SU-DHL-6 (cell line): ENCODE data around the gene PITPNB.

ENCODE experiments used
- H2AFZ ChIP-seq: fragments of 200-600 bp; sonication (generic); 2 replicates; pipeline ENCODE4 v1.6.1; 2014; ENCODE audit warnings: low read depth, mild to moderate bottlenecking, moderate library complexity, mixed read lengths, antibody characterized with exemption, low read length; ENCODE audit not compliant: severe bottlenecking
- H3F3A ChIP-seq: fragments of 200-600 bp; shearing (Covaris generic); 2 replicates; pipeline ENCODE4 v1.6.0; 2016; ENCODE audit warnings: antibody characterized with exemption, mild to moderate bottlenecking; ENCODE audit not compliant: insufficient read depth
- H3K27ac ChIP-seq: fragments of 200-600 bp; sonication (generic); 2 replicates; pipeline ENCODE4 v1.5.1; 2016; ENCODE audit warnings: low read depth, mild to moderate bottlenecking, low read length, moderate library complexity, mixed read lengths
- H3K27me3 ChIP-seq: fragments of 200-600 bp; sonication (generic), shearing (Covaris generic); 2 replicates; pipeline ENCODE4 v1.6.0; 2014; ENCODE audit warnings: mild to moderate bottlenecking, low read length
- H3K36me3 ChIP-seq: fragments of 200-600 bp; sonication (generic); 2 replicates; pipeline ENCODE4 v1.6.1; 2014; ENCODE audit warnings: mild to moderate bottlenecking, low read length, mixed read lengths
- H3K4me2 ChIP-seq: fragments of 300-600, 200-600 bp; shearing (Covaris generic), sonication (generic); 2 replicates; pipeline ENCODE4 v1.6.0; 2014; ENCODE audit warnings: low read length, low read depth, mild to moderate bottlenecking; ENCODE audit not compliant: poor library complexity, severe bottlenecking
- H3K4me3 ChIP-seq: fragments of 200-600 bp; sonication (generic); 2 replicates; pipeline ENCODE4 v1.5.1; 2014; ENCODE audit warnings: antibody characterized with exemption, low read length, mild to moderate bottlenecking, mixed read lengths; ENCODE audit not compliant: insufficient read depth, poor library complexity, severe bottlenecking
- H3K79me2 ChIP-seq: fragments of 200-600 bp; sonication (generic); 2 replicates; pipeline ENCODE4 v1.6.1; 2014; ENCODE audit warnings: mild to moderate bottlenecking, low read length, moderate library complexity; ENCODE audit not compliant: insufficient read depth
- H3K9ac ChIP-seq: fragments of 200-600 bp; sonication (generic); 2 replicates; pipeline ENCODE4 v1.7.0; 2014; ENCODE audit warnings: mild to moderate bottlenecking, low read length
- H3K9me2 ChIP-seq: fragments of 200-600 bp; sonication (generic); replicated peaks from 2 replicates; pipeline ENCODE4 v1.6.1; 2014; ENCODE audit warnings: low read length; ENCODE audit not compliant: insufficient read depth
- H3K9me3 ChIP-seq: fragments of 200-600 bp; sonication (generic); 2 replicates; pipeline ENCODE4 v1.6.1; 2014; ENCODE audit warnings: low read length, mixed read lengths; ENCODE audit not compliant: insufficient read depth
- H4K20me1 ChIP-seq: fragments of 200-600 bp; sonication (generic); 2 replicates; pipeline ENCODE4 v1.6.1; 2014; ENCODE audit warnings: low read depth, mild to moderate bottlenecking, antibody characterized with exemption, low read length, moderate library complexity, mixed read lengths
- EZH2phosphoT487 ChIP-seq: fragments of 200-600 bp; sonication (generic), shearing (Covaris generic); conservative IDR thresholded peaks from 2 replicates; pipeline ENCODE4 v1.6.1; 2018; ENCODE audit warnings: mild to moderate bottlenecking, antibody characterized with exemption, low read length, moderate library complexity, mixed read lengths
- TF ChIP-seq, protein P1 (sequence below): fragments of 200-600 bp; sonication (generic); IDR thresholded peaks from one replicate; pipeline ENCODE4 v1.5.1; 2017; ENCODE audit warnings: antibody characterized with exemption, mild to moderate bottlenecking, low read length, moderate library complexity; ENCODE audit not compliant: insufficient read depth, poor library complexity, severe bottlenecking

PITPNB gene

GRCh38 chr22:27892064-27892463 lies 27.0 kb downstream of the PITPNB start:
- Histone ChIP-seq H3K9ac (no peak overlapping the region), H3K27me3 (no peaks in the 10 kb centered on the region), H4K20me1 (no peaks in the 10 kb centered on the region), H2AFZ (no peak overlapping the region), H3K4me2 (no peak overlapping the region), H3K79me2 (no peaks in the 10 kb centered on the region), H3K36me3 (peaks cover 20% of the 10 kb centered on the region; the same call in 1 of the 2 replicates), H3K9me2 (no peaks in the 10 kb centered on the region), H3K4me3 (no peak overlapping the region), H3K27ac (no peak overlapping the region), H3F3A (peaks cover 2% of the 10 kb centered on the region; the same call in 1 of the 2 replicates), H3K9me3 (no peaks in the 10 kb centered on the region)
- TF ChIP-seq, protein P1, sequence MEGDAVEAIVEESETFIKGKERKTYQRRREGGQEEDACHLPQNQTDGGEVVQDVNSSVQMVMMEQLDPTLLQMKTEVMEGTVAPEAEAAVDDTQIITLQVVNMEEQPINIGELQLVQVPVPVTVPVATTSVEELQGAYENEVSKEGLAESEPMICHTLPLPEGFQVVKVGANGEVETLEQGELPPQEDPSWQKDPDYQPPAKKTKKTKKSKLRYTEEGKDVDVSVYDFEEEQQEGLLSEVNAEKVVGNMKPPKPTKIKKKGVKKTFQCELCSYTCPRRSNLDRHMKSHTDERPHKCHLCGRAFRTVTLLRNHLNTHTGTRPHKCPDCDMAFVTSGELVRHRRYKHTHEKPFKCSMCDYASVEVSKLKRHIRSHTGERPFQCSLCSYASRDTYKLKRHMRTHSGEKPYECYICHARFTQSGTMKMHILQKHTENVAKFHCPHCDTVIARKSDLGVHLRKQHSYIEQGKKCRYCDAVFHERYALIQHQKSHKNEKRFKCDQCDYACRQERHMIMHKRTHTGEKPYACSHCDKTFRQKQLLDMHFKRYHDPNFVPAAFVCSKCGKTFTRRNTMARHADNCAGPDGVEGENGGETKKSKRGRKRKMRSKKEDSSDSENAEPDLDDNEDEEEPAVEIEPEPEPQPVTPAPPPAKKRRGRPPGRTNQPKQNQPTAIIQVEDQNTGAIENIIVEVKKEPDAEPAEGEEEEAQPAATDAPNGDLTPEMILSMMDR, result no peak
- TF ChIP-seq EZH2phosphoT487, result no peak

GRCh38 chr22:27888310-27888709 lies 30.7 kb downstream of the PITPNB start:
- no peak overlapping the region for H3K27ac ChIP-seq
- H3K27me3 ChIP-seq, result no peaks in the 10 kb centered on the region
- H2AFZ ChIP-seq, result no peak overlapping the region
- TF ChIP-seq, protein P1, result no peak
- TF ChIP-seq EZH2phosphoT487, result no peak
- H3K9ac ChIP-seq, result no peak overlapping the region
- no peaks in the 10 kb centered on the region for H3K9me3 ChIP-seq
- peaks cover 9% of the 10 kb centered on the region for H3K36me3 ChIP-seq
- H3K4me3 ChIP-seq, result no peak overlapping the region
- no peaks in the 10 kb centered on the region for H3K9me2 ChIP-seq
- H4K20me1 ChIP-seq, result peaks cover 6% of the 10 kb centered on the region; the same call in 1 of the 2 replicates
- H3K4me2 ChIP-seq, result no peak overlapping the region
- H3K79me2 ChIP-seq, result peaks cover 7% of the 10 kb centered on the region; the same call in 1 of the 2 replicates
- peaks cover 7% of the 10 kb centered on the region; the same call in 1 of the 2 replicates for H3F3A ChIP-seq

- no peak overlapping the region for H2AFZ ChIP-seq
- no peak overlapping the region for H3K4me3 ChIP-seq
- no peak for TF ChIP-seq EZH2phosphoT487
- TF ChIP-seq, protein P1, result no peak
- H3K4me2 ChIP-seq, result no peak overlapping the region
- peaks cover 6% of the 10 kb centered on the region; the same call in 1 of the 2 replicates for H4K20me1 ChIP-seq
- no peak overlapping the region for H3K9ac ChIP-seq
- peaks cover 9% of the 10 kb centered on the region for H3K36me3 ChIP-seq
- no peaks in the 10 kb centered on the region for H3K9me2 ChIP-seq
- H3K27ac ChIP-seq, result no peak overlapping the region
- H3K9me3 ChIP-seq, result no peaks in the 10 kb centered on the region
- H3F3A ChIP-seq, result peaks cover 13% of the 10 kb centered on the region
- H3K79me2 ChIP-seq, result peaks cover 7% of the 10 kb centered on the region; the same call in 1 of the 2 replicates
- no peaks in the 10 kb centered on the region for H3K27me3 ChIP-seq
Observed at GRCh38 chr22:27886843-27887151, 32.3 kb downstream of the PITPNB start.
